CD4-positive, alpha-beta T cell treated with Interferon alpha-2 for 1 hour (primary cell): Measurements from ENCODE around the gene NTRK1.
A peak's percentile ranks its signal among the peaks of the same experiment; 100 is the strongest.
"Not testable (repeated sequence)": the region's sequence is repeated elsewhere in the genome, so short reads cannot be mapped to it uniquely, and the experiment has no call there.

ENCODE experiments used
- DNase-seq, 2 donors: peaks; one replicate each; pipeline ENCODE4 v3.0.0-alpha.2; 2020 to 2022

NTRK1 gene

DNA sequence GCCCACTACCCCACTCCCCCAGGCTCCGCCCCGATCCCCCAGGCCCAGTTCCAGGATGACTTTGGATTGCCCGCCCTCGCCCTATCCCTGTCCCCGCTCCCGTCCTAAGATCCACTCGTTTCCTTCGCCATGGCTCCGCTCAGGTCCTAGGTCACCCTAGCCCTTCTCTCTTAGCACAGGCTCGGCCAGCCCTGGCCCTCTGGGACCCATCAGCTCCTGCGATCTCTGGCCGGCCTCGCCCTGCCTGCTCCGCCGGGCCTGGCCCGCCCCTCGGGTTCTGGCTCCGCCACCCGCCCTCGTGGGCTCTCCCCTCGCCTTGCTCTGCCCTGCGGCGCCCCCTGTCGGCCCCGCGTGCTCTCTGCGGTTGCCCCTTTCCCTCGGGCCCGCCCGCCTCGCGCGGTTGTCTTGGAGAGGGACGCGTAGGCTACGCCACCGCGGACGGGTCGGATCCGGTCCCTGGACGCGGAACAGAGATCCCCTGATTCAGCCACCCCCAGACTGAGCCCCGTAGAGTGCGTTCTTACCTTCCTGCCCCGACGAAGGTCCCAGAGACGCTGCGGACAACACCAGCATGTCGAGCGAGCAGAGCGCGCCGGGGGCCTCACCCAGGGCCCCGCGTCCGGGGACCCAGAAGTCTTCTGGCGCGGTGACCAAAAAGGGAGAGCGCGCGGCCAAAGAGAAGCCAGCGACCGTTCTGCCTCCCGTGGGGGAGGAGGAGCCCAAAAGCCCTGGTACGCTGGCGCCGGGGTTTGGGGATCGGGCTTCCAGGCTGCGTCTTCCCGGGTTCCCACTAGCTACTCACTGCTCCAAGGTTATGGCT is 59.8 kb downstream of the NTRK1 start, which contains the start of gene LRRC71:
Gene LRRC71, plus strand, starts transcription at position 400 of the 820 bp plus-strand sequence. Its CDS starts 172 bp downstream, at position 572.
- DNase-seq: peak; percentile 39 to 59

DNA sequence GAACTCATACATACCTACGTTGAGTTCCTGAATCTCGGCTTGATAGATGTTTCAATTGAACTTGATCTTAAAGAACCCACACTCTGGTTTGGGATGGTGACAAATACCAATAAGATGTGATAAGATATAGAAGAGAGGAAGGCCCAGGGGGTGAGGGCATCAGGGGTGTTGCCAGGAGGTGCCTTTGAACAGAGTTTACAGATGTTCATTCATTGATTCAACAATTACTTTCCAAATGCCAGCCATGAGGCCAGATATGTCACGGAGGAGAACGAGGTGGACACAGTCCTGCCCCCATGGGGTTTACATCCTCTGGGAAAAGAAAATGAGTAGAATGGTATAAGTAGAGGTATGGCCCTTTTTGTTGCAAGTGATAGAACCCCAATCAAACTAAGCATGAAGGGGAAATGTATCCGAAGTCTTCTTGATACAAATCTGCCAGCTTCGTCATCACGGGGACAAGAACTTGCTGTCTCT is 60.4 kb downstream of the NTRK1 start:
- no peak for DNase-seq

DNA sequence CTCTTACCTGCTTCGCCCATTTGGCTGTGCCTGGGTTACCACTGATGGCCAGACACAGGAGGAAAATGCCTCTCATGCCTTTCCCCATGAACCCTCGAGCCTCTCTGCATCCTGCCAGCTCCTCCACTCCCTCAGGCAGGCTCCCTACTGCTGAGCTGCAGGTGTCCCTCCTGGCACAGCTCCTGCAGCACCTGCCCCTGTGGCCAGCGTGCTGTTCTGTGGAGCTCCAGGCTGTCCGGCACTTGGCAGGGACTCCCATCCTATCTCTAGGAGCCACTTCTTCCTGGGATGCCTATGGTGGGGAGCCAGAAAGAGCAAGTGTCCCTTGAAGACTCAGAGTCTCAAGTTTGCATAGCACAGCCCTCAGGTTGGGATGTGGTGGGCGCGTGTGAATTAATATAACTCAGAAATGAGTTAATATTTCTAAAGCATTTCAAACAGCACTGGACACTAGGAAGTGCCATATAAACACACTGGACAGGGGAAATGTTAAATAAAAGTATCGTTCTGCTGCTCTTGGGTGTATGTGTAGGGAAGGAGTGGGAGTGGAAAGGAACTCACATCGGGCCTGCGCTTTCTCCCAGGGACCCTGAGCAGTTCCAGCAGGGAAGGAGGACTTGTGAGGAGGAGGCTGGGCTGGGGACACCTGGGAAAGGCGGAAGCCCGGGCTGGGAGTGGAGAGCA is 62.5 kb downstream of the NTRK1 start:
- DNase-seq: no peak

DNA sequence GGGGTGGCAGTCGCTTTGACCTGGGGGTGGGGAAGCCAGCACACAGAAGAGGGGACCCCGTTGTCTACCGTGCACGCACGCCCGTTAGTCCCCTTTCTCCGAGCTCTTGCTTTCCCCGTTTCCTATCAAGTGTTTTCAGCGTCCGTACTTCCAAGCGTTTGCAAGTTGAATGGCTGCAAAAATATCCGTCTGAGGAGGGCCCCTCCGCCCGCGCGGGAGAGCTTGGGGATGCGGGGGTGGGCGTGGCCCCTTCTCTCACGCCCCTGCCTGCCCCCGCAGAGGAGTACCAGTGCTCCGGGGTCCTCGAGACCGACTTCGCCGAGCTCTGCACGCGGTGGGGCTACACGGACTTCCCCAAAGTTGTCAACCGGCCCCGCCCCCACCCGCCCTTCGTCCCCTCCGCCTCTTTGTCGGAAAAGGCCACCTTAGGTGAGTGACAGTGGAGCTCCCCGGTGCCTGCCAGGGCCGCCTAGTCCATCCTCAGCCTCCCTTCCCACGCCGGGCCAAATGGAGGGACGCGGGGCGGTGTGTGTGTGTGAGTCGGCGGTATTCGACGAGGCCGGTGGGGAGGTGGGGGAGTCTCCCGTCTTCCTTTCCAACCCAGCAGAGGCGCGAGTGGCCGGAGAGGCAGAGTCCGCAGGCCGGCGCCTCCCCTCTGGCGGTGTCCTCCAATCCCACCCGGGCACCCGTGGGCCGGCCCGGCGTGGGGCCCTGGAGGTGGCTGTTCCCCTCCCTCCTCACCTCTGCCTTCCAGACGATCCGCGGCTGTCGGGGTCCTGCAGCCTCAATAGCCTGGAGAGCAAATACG is 63.2 kb downstream of the NTRK1 start:
- DNase-seq: no peak

DNA sequence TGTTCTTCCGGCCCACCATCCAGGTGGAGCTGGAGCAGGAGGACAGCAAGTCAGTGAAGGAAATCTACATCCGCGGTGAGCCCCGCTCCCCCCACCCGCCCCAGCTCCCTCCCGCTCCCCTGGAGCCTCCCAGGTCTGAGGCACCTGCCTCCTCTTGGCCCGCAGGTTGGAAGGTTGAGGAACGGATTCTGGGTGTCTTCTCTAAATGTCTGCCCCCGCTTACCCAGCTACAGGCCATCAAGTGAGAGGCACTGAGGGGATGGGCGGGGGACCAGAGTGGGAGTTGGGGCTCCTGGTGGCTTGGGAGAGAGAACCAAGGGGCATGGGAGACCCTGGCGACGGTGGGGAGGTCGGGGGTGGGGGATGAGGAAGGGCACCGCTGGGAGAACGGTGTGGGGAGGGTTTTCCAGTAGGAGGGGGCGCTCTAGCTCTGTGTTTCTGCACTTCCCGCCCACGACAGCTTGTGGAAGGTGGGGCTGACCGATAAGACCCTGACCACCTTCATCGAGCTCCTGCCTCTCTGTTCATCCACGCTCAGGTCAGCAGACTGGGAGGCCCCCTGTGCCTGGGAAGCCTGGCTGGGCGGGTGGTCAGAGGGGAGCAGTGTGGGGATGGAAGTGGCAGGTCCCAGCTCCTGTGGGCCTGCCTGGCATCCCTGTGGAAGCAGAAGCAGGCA is 64.0 kb downstream of the NTRK1 start:
- DNase-seq: no peak

DNA sequence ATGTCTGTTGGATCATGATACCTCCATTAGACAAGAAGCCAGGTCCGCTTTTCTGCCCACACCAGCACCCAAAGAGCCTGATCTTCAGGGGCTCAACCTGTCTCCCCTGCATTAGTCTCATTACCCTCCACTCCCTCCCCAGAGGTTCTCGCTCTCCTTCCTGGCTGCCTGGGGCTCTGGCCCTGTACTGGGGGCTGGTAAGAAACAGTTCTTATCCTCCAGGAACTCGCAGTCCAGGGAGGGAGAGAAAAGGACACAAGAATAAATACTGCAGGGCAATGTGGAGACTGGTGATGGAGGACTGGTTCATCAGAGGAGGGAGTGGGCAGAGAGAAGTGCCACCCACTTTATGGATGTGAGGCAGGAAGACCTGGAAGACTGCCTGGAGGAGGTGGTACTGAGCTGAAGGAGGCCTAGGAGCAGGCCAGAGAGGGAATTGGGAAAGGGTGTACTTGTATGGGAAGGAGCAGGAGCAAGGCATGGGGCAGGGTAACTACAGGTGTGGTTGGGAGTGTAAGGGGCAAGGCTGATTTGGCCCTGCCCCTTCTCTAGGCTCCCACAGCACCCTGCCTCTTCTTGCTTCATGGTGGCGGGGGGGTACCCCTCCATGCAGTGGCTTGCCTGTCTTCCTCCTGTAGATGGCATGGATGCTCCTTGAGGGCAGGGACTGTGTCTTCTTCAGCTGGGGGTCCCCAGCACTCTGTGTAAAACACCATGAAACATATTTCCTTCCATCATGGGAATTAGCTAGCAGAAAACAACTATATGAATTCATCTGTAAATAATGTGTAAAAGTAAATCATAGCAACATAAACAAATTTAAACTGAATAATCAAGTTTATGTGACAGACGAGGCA is 64.7 kb downstream of the NTRK1 start:
- no peak for DNase-seq

DNA sequence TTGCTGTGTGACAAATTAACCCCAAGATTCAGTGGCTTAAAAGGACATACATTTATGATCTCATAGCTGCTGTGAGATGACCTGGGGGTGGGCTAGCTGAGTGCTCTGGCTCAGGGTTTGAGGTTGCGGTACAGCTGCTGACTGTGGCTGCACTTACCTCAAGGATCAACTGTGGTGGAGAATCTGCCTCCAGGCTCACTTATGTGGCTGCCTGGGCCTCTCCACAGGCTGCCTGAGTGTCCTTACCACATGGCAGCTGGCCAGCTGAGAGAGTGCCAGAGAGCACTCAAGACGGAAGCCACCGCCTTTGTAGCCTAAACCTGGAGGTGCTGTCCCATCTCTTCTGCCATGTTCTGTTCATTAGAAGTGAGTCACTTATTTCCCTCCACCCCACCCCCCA is 65.5 kb downstream of the NTRK1 start:
- no peak for DNase-seq

DNA sequence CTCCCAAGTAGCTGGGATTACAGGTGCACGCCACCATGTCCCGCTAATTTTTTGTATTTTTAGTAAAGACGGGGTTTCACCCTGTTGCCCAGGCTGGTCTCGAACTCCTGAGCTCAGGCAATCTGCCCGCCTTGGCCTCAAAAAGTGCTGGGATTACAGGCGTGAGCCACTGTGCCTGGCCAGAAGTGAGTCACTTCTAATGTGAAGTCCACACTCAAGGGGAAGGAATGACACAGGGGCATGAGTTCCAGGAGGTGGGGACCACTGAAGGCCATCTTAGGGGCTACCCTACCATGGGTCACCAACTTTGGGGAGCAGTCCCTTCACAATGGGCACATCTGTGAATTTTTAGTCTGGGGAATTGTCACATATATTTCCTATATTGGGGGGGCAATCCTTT is 66.0 kb downstream of the NTRK1 start:
- DNase-seq: not testable (repeated sequence)

DNA sequence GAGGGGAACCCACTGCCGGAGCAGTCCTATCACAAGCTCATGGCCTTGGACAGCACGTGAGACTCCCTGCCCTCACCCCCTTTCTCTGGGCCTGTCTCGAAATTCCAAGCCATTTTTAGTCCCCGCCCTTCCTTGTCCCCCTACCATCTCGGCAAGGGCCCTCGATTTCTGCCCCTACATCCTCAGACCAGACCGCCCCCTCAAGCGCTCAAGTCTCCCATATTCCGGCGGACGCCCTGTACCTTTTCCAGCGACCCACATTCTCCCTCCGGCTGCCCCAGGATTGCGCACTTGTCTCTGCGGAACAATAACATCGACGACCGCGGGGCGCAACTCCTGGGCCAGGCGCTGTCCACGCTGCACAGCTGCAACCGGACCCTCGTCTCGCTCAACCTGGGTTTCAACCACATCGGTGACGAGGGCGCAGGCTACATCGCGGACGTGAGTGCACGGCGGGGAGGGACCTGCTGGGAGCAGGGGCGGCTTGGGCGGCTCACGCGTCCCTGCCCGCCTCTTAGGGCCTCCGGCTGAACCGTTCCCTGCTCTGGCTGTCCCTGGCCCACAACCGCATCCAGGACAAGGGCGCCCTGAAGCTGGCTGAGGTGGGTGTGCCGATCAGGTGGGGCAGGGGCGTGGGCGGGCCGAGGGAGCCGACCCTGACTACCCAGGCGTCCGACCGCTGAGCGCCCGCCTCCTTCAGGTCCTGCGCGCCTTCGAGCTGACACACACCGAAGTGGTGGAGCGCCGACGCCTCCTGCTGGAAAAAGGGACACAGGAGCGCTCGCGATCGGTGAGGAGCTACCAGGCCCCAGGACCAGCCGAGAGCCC is 66.8 kb downstream of the NTRK1 start:
- DNase-seq: peak; percentile 48 to 62

DNA sequence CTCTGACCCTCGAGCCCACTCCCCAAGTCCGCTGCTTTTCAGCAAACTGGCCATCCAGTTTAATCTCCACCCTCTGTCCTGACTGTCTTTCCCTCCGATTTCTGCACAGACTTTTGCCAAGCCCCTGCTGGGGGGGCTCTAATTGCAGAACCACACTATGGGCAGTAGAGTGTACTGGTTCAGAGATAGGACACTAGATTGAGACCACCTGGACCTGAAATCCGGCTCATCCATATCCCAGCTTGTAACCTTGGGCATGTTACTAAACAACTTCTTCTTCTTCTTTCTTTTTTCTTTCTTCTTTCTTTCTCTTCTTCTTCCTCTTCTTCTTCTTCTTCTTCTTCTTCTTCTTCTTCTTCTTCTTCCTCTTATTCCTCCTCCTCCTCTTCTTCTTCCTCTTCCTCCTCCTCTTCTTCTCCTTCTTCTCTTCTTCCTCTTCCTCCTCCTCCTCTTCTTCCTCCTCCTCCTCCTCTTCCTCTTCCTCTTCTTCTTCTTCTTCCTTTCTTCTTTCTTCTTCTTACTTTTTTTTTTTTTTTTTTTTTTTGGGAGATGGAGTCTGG is 67.5 kb downstream of the NTRK1 start:
- DNase-seq: no peak

DNA sequence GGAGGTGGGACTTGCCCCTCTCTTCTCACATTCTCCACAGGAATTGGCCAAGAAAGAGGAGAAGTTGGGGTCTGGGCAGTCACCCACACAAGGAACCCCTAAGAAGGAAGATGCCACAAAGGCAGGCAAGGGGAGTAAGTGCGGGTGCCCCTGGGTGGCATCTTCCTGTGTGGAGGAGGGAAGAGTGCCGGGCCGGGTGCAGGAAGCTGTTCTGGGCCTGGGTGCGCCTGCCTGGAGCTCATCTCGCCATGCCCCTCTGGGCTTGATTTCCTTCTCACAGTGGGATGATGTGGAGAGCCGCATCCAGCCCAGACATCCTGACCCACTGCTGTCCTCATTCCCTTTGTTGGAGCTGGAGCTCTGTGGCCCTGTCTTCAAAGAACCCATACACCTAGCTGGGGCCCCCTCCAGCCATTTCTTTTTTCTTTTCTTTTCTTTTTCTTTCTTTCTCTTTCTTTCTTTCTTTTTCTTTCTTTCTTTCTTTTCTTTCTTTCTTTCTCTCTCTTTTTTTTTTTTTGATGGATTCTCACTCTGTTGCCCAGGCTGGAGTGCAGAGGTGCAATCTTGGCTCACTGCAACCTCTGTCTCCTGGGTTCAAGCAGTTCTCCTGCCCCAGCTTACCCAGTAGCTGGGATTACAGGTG is 69.1 kb downstream of the NTRK1 start:
- no peak for DNase-seq

DNA sequence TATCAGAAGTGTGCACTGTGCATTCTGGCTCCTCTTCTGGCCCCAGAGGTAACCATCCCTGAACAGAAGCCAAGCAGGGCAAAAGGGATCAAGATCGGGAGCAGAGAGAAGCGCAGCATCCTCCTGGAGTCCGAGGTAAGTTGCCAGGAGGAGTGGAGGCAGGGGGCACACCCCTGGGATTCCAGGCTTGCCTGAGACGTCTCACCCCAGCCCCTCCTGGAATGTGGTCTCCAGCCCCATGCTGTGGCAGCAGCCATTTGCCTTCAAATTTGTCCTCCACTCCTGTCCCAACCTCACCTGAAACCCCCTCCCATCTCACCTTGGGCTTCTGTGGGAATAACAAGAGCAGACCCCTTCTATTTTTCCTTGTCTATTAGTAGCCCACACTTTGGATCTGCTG is 69.8 kb downstream of the NTRK1 start:
- no peak for DNase-seq
